LNCAP (cell line): ENCODE data around the gene MYRFL.

Source experiments
- TF ChIP-seq, protein P1 (sequence below): fragments of 450-650 bp; IDR thresholded peaks from 2 replicates; pipeline ENCODE4 v1.5.1; 2017; ENCODE audit warnings: mild to moderate bottlenecking

The MYRFL gene

DNA sequence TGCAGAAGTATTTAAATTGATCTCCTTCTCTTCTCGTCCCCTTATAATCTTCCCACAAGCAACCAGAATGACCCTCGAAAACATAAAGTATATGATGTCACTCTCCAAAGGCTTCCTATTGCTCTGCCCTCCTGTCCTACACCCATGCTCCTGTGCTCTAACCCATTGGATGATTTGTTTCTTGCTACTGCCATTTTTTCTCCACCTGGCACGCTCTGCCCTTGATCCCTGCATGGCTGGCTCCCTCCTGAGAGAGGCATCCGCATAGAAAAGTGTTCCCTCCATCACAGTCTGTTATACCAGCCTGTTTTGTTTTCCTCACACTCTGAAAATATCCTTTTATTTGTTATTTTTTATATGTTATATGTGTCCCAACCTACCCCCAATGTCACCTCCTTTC lies 19.8 kb downstream of the MYRFL start:
- TF ChIP-seq, protein P1, sequence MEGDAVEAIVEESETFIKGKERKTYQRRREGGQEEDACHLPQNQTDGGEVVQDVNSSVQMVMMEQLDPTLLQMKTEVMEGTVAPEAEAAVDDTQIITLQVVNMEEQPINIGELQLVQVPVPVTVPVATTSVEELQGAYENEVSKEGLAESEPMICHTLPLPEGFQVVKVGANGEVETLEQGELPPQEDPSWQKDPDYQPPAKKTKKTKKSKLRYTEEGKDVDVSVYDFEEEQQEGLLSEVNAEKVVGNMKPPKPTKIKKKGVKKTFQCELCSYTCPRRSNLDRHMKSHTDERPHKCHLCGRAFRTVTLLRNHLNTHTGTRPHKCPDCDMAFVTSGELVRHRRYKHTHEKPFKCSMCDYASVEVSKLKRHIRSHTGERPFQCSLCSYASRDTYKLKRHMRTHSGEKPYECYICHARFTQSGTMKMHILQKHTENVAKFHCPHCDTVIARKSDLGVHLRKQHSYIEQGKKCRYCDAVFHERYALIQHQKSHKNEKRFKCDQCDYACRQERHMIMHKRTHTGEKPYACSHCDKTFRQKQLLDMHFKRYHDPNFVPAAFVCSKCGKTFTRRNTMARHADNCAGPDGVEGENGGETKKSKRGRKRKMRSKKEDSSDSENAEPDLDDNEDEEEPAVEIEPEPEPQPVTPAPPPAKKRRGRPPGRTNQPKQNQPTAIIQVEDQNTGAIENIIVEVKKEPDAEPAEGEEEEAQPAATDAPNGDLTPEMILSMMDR, result no peak

DNA sequence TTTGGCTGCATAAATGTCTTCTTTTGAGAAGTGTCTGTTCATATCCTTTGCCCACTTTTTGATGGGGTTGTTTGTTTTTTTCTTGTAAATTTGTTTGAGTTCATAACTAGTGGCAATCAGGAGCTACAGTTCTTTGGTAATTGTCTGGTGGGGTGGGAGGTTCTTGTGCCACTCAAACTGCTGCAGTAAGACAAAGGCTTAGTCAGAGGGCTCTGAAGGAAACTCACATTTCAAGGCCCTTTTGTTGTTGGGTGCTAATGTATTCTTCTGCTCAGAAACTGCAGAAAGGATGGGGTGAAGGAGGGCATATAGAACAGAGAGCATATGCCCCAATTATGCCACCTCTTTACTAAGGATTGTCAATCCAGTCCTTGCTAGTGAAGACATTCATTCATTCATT lies 21.9 kb downstream of the MYRFL start:
- TF ChIP-seq, protein P1, result no peak

DNA sequence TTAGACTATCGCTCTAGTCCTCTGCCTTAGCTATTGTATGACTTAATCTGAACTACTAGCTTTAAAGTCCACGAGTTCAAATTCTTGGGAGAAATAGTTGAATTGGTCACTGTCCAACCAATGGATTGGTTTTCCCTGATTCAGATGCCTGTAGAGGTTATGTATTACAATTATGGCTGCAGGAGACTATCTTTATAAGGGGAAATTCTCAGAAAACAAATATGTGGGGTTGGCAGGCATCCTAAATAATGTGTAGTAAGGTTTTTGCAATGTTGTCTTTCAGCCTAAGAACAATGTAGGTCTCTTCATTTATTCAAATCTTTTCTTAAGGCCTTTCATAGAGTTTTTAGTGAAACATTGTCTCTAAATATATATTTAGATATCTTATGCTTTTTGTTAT lies 26.9 kb downstream of the MYRFL start:
- TF ChIP-seq, protein P1, result no peak

DNA sequence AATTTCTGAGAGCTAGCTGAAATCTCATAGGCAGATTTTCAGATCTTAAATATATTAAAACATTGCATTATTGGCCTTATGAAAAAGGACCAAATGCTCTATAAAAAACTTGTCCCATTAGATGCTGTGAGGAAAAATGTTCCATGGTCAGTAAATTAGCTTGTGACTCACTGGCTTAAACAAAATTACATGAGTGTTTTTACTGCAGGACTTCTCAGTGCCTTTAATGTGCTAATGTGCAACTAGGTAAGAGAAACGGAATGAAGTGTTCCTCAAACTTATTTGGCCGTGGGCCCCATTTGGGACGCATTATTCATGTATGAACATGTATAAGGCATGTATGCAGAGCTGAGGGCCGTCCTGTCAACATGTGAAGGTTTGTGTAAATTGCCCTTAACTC lies 41.7 kb downstream of the MYRFL start:
- TF ChIP-seq, protein P1, result no peak

DNA sequence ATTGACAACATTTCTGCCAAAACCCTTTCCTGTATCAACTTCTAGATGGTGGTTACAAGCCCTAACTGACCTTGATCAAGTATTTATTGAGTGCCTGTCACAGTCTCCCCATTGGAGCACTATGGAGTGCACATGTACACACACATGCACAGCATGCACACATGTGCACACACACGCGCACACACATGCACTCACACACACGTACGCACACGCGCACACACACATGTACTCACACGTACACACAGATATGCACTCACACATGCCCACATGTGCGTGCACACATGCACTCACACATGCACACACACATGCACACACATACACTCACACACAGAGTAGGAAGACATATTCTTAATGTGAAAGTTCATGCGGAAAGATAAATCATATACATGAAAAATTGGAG lies 43.7 kb downstream of the MYRFL start:
- TF ChIP-seq, protein P1, result no peak

DNA sequence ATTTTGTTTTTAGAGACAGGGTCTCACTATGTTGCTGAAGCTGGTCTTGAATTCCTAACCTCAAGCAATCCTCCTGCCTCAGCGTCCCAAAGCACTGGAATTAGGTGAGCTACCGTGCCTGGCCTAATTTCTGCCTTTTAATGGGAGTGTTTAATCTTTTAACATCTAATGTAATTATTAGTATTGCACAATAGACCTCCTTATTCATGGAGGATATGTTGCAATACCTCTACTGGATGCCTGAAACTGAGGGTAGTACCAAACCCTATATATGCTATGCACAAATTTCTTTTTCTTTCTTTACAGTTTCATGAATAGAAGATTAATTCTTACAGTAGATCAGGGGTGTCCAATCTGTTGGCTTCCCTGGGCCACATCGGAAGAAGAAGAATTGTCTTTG lies 47.8 kb downstream of the MYRFL start:
- TF ChIP-seq, protein P1, result no peak

DNA sequence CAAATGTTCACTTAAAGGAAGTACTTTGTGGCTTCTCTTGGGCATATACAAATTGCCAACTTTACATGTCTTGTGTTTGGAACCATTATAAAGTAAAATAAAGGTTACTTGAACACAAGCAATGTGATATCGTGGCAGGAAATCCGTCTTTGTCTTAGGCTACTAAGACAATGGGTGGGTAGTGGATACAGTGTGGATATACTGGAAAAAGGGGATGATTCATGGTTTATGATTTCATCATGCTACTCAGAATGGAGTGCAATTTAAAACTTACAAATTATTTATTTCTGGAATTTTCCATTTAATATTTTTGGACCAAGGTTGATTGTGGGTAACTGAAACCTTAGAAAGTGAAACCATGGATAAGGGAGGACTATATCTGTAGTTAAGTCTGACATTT lies 48.4 kb downstream of the MYRFL start:
- TF ChIP-seq, protein P1, result no peak

DNA sequence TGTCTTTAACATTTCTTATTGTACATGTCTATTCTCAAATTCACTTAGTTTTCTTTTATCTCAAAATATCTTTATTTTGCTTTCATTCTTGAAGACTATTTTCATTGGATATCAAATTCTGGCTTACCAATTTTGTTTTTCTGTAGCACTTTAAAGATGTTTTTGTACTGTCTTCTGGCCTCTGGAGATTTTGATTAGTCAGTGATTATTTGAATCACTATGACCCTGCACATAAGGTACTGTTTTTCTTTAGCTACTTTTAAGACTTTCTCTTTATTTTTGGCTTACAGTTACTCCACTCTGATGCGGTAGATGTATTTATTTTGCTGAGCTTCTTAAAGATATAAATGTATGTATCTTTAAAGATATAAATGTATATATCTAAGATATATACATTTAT lies 49.6 kb downstream of the MYRFL start:
- TF ChIP-seq, protein P1, result no peak
